Central memory CD4-positive, alpha-beta T cell (primary cell): ENCODE measurements around the gene GSK3B.

Experiments
- DNase-seq: peaks from one replicate; pipeline ENCODE4 v3.0.0; 2022
- total RNA-seq, 3 experiments: gene quantifications; one replicate each; lab custom pipeline; 2026; lab: John Stamatoyannopoulos, UW

Gene GSK3B
- 56.5 to 105 (median 74.7) reads per million in 3 experiments for total RNA-seq

GRCh38 chr3:120093911-120094775 lies at the start of gene GSK3B:
Gene GSK3B (minus strand): TSS chr3:120094447. CDS start chr3:120093434, 1,013 bp downstream.
- DNase-seq, result peak; percentile 82

GRCh38 chr3:120143676-120144075 lies 49.4 kb upstream of the GSK3B start:
- DNase-seq, result no peak

- DNase-seq, result no peak
Measured at GRCh38 chr3:120142236-120142635, 48.0 kb upstream of the GSK3B start.

GRCh38 chr3:120140098-120140742 lies 46.0 kb upstream of the GSK3B start:
- DNase-seq, result no peak

- DNase-seq, result no peak
Measured at GRCh38 chr3:120139140-120139539, 44.9 kb upstream of the GSK3B start.

GRCh38 chr3:120137548-120137947 lies 43.3 kb upstream of the GSK3B start:
- no peak for DNase-seq

GRCh38 chr3:120130656-120131055 lies 36.4 kb upstream of the GSK3B start:
- no peak for DNase-seq

GRCh38 chr3:120129718-120130513 lies 35.7 kb upstream of the GSK3B start:
- DNase-seq, result no peak

- DNase-seq, result no peak
Measured at GRCh38 chr3:120129051-120129450, 34.8 kb upstream of the GSK3B start.

GRCh38 chr3:120125992-120126391 lies 31.7 kb upstream of the GSK3B start:
- DNase-seq, result no peak

- DNase-seq, result no peak
Measured at GRCh38 chr3:120119846-120120510, 25.7 kb upstream of the GSK3B start.

GRCh38 chr3:120114981-120115380 lies 20.7 kb upstream of the GSK3B start:
- DNase-seq, result no peak

GRCh38 chr3:120114376-120114775 lies 20.1 kb upstream of the GSK3B start:
- no peak for DNase-seq

GRCh38 chr3:120113128-120114116 lies 19.2 kb upstream of the GSK3B start:
- DNase-seq, result no peak

- DNase-seq, result no peak
Measured at GRCh38 chr3:120111898-120112297, 17.7 kb upstream of the GSK3B start.

GRCh38 chr3:120103276-120103675 lies 9.0 kb upstream of the GSK3B start:
- DNase-seq, result no peak

GRCh38 chr3:120102674-120103073 lies 8.4 kb upstream of the GSK3B start:
- no peak for DNase-seq

GRCh38 chr3:120102232-120102631 lies 8.0 kb upstream of the GSK3B start:
- DNase-seq, result no peak

GRCh38 chr3:120101624-120102023 lies 7.4 kb upstream of the GSK3B start:
- no peak for DNase-seq

GRCh38 chr3:120100711-120101110 lies 6.5 kb upstream of the GSK3B start:
- DNase-seq, result no peak

GRCh38 chr3:120098710-120099109 lies 4.5 kb upstream of the GSK3B start:
- DNase-seq, result no peak
